ENCODE data around the gene RAB10.

GRCh38 chr2:26178746-26179436 is 145.0 kb downstream of the RAB10 start:
- TF ChIP-seq CTCF (IDR thresholded peaks at IDR 0.05) (no peak), POLR2A (IDR thresholded peaks at IDR 0.05) (no peak)

Data from prostate gland (tissue), 2 donors.